GM23338 (cell line): ENCODE data around the gene THAP5. TPM values are rescaled to one million over a fixed set of nuclear protein-coding genes. Genes with fewer than 3 reads are reported as not detected.

Source experiments
- ATAC-seq: fragments of 200-7000 bp; cut with Tn5 transposase; 3 replicates; pipeline ENCODE4 v1.9.1; 2020
- DNase-seq: peaks from one replicate; pipeline ENCODE4 v3.0.0-alpha.2; 2015; ENCODE audit warnings: low spot score
- H2AFZ ChIP-seq: fragments of 200-600 bp; sonication (generic); 2 replicates; pipeline ENCODE4 v1.8.0; 2016; ENCODE audit warnings: antibody characterized with exemption, mild to moderate bottlenecking, moderate library complexity
- H3F3A ChIP-seq: fragments of 200-600 bp; sonication (generic); replicated peaks from 2 replicates; pipeline ENCODE4 v1.8.0; 2017; ENCODE audit warnings: antibody characterized with exemption, mixed run types, low read depth
- H3K27ac ChIP-seq: fragments of 200-600 bp; sonication (generic); 2 replicates; pipeline ENCODE4 v1.6.1; 2016; ENCODE audit warnings: low read depth
- H3K27me3 ChIP-seq: fragments of 200-600 bp; sonication (generic); 2 replicates; pipeline ENCODE4 v1.8.0; 2016; ENCODE audit warnings: mild to moderate bottlenecking, mixed run types, moderate library complexity; ENCODE audit not compliant: insufficient read depth
- H3K36me3 ChIP-seq: fragments of 200-600 bp; sonication (generic); 2 replicates; pipeline ENCODE4 v1.8.0; 2016; ENCODE audit warnings: mild to moderate bottlenecking; ENCODE audit not compliant: insufficient read depth
- H3K4me1 ChIP-seq: fragments of 200-600 bp; sonication (generic); 2 replicates; pipeline ENCODE4 v1.8.0; 2016; ENCODE audit warnings: mild to moderate bottlenecking, moderate library complexity; ENCODE audit not compliant: insufficient read depth
- H3K4me2 ChIP-seq: fragments of 200-600 bp; sonication (generic); 2 replicates; pipeline ENCODE4 v1.7.1; 2017; ENCODE audit warnings: mixed run types
- H3K4me3 ChIP-seq: fragments of 200-600 bp; sonication (generic); 2 replicates; pipeline ENCODE4 v1.6.1; 2016; ENCODE audit warnings: mixed run types
- H3K79me2 ChIP-seq: fragments of 200-600 bp; sonication (generic); replicated peaks from 2 replicates; pipeline ENCODE4 v1.8.0; 2017; ENCODE audit warnings: mild to moderate bottlenecking; ENCODE audit not compliant: insufficient read depth
- H3K9me2 ChIP-seq: fragments of 200-600 bp; sonication (generic); 2 replicates; pipeline ENCODE4 v1.8.0; 2017; ENCODE audit not compliant: insufficient read depth
- H4K20me1 ChIP-seq: fragments of 200-600 bp; sonication (generic); replicated peaks from 2 replicates; pipeline ENCODE4 v1.8.0; 2017; ENCODE audit warnings: mild to moderate bottlenecking; ENCODE audit not compliant: insufficient read depth
- H3K27ac Mint-ChIP-seq: 2 replicates; pipeline ENCODE4 v1.8.0; 2020; ENCODE audit warnings: inconsistent platforms, mild to moderate bottlenecking, moderate library complexity, mixed read lengths
- H3K27me3 Mint-ChIP-seq: 3 replicates; pipeline ENCODE4 v1.8.0; 2022; ENCODE audit warnings: low read depth, mild to moderate bottlenecking, moderate library complexity, mixed read lengths, inconsistent platforms; ENCODE audit not compliant: insufficient read depth, poor library complexity
- H3K36me3 Mint-ChIP-seq: 3 replicates; pipeline ENCODE4 v1.8.0; 2021; ENCODE audit warnings: low read depth, mild to moderate bottlenecking, inconsistent platforms, moderate library complexity, mixed read lengths
- H3K4me1 Mint-ChIP-seq: 3 replicates; pipeline ENCODE4 v1.8.0; 2020; ENCODE audit warnings: mild to moderate bottlenecking, inconsistent platforms, mixed read lengths
- H3K4me3 Mint-ChIP-seq: 3 replicates; pipeline ENCODE4 v1.8.0; 2021; ENCODE audit warnings: moderate library complexity, mild to moderate bottlenecking, inconsistent platforms, mixed read lengths
- H3K9me3 Mint-ChIP-seq: 3 replicates; pipeline ENCODE4 v1.8.0; 2020; ENCODE audit warnings: moderate library complexity, mild to moderate bottlenecking, inconsistent platforms, mixed read lengths
- EZH2 ChIP-seq: fragments of 200-600 bp; sonication (generic); IDR thresholded peaks from one replicate; pipeline ENCODE4 v1.8.0; 2017; ENCODE audit warnings: antibody characterized with exemption, mild to moderate bottlenecking, low read depth; ENCODE audit not compliant: unreplicated experiment
- EZH2phosphoT487 ChIP-seq: fragments of 200-600 bp; sonication (generic); IDR thresholded peaks from one replicate; pipeline ENCODE4 v1.8.1; 2018; ENCODE audit warnings: antibody characterized with exemption; ENCODE audit not compliant: unreplicated experiment
- JUNB ChIP-seq: IDR thresholded peaks from one replicate; pipeline ENCODE4 v1.6.1; 2016; ENCODE audit warnings: antibody characterized with exemption; ENCODE audit not compliant: unreplicated experiment
- POLR2AphosphoS5 ChIP-seq: IDR thresholded peaks from 2 replicates; pipeline ENCODE4 v1.6.1; 2016; ENCODE audit warnings: antibody characterized with exemption, low read depth
- ZNF114 ChIP-seq: fragments of 250-450 bp; sonication (Bioruptor Pico); IDR thresholded peaks from 2 replicates; pipeline ENCODE4 v1.5.0; 2020; ENCODE audit warnings: mild to moderate bottlenecking, moderate library complexity
- ZNF331 ChIP-seq: fragments of 250-450 bp; sonication (Bioruptor Pico); IDR thresholded peaks from 2 replicates; pipeline ENCODE4 v1.5.0; 2020; ENCODE audit warnings: low read depth, mild to moderate bottlenecking, moderate library complexity
- polyA plus RNA-seq: library from polyadenylated mRNA; unstranded; fragments of >200 nt; fragmentation: Nextera tagmentation; extraction: Ambion mirVana; gene quantifications from 2 replicates; pipeline ENCODE4 v1.2.1, GENCODE V29; 2016
- total RNA-seq: library from RNA; depleted of rRNA; stranded (reverse); fragments of >200 nt; shearing (Covaris generic); gene quantifications from 2 replicates; pipeline ENCODE4 v1.2.3, GENCODE V29; 2014
- TF ChIP-seq, protein P1 (sequence below): IDR thresholded peaks from one replicate; pipeline ENCODE4 v1.6.1; 2018; ENCODE audit warnings: antibody characterized with exemption; ENCODE audit not compliant: unreplicated experiment
- TF ChIP-seq, protein P2 (sequence below): fragments of 250-450 bp; sonication (Bioruptor Pico); IDR thresholded peaks from 2 replicates; pipeline ENCODE4 v1.5.0; 2020; ENCODE audit warnings: mild to moderate bottlenecking, moderate library complexity

Gene THAP5
- total and polyA plus RNA-seq, 2 experiments from 2014 or later, result 18.2 to 32.3 TPM

DNA sequence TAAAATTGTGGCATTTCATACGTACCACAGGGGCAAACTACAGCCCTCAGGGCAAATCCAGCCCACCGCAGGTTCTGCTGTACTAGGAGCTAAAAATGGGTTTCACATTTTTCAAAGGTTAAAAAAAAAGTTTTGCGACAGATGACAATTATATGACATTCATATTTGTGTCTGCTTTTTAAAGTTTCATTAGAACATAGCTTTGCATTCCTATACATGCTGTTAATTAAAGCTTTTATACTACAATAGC lies 42.8 kb downstream of the THAP5 start:
- no peaks in the 10 kb centered on the region for H3K27me3 ChIP-seq
- H3K79me2 ChIP-seq, result peaks cover 33% of the 10 kb centered on the region
- no peaks in the 10 kb centered on the region for H3K9me2 ChIP-seq
- H3K36me3 Mint-ChIP-seq, result no peaks in the 10 kb centered on the region
- TF ChIP-seq JUNB, result no peak
- TF ChIP-seq, protein P1, sequence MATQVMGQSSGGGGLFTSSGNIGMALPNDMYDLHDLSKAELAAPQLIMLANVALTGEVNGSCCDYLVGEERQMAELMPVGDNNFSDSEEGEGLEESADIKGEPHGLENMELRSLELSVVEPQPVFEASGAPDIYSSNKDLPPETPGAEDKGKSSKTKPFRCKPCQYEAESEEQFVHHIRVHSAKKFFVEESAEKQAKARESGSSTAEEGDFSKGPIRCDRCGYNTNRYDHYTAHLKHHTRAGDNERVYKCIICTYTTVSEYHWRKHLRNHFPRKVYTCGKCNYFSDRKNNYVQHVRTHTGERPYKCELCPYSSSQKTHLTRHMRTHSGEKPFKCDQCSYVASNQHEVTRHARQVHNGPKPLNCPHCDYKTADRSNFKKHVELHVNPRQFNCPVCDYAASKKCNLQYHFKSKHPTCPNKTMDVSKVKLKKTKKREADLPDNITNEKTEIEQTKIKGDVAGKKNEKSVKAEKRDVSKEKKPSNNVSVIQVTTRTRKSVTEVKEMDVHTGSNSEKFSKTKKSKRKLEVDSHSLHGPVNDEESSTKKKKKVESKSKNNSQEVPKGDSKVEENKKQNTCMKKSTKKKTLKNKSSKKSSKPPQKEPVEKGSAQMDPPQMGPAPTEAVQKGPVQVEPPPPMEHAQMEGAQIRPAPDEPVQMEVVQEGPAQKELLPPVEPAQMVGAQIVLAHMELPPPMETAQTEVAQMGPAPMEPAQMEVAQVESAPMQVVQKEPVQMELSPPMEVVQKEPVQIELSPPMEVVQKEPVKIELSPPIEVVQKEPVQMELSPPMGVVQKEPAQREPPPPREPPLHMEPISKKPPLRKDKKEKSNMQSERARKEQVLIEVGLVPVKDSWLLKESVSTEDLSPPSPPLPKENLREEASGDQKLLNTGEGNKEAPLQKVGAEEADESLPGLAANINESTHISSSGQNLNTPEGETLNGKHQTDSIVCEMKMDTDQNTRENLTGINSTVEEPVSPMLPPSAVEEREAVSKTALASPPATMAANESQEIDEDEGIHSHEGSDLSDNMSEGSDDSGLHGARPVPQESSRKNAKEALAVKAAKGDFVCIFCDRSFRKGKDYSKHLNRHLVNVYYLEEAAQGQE, result no peak
- no peak for TF ChIP-seq POLR2AphosphoS5
- TF ChIP-seq EZH2, result no peak
- TF ChIP-seq, protein P2, sequence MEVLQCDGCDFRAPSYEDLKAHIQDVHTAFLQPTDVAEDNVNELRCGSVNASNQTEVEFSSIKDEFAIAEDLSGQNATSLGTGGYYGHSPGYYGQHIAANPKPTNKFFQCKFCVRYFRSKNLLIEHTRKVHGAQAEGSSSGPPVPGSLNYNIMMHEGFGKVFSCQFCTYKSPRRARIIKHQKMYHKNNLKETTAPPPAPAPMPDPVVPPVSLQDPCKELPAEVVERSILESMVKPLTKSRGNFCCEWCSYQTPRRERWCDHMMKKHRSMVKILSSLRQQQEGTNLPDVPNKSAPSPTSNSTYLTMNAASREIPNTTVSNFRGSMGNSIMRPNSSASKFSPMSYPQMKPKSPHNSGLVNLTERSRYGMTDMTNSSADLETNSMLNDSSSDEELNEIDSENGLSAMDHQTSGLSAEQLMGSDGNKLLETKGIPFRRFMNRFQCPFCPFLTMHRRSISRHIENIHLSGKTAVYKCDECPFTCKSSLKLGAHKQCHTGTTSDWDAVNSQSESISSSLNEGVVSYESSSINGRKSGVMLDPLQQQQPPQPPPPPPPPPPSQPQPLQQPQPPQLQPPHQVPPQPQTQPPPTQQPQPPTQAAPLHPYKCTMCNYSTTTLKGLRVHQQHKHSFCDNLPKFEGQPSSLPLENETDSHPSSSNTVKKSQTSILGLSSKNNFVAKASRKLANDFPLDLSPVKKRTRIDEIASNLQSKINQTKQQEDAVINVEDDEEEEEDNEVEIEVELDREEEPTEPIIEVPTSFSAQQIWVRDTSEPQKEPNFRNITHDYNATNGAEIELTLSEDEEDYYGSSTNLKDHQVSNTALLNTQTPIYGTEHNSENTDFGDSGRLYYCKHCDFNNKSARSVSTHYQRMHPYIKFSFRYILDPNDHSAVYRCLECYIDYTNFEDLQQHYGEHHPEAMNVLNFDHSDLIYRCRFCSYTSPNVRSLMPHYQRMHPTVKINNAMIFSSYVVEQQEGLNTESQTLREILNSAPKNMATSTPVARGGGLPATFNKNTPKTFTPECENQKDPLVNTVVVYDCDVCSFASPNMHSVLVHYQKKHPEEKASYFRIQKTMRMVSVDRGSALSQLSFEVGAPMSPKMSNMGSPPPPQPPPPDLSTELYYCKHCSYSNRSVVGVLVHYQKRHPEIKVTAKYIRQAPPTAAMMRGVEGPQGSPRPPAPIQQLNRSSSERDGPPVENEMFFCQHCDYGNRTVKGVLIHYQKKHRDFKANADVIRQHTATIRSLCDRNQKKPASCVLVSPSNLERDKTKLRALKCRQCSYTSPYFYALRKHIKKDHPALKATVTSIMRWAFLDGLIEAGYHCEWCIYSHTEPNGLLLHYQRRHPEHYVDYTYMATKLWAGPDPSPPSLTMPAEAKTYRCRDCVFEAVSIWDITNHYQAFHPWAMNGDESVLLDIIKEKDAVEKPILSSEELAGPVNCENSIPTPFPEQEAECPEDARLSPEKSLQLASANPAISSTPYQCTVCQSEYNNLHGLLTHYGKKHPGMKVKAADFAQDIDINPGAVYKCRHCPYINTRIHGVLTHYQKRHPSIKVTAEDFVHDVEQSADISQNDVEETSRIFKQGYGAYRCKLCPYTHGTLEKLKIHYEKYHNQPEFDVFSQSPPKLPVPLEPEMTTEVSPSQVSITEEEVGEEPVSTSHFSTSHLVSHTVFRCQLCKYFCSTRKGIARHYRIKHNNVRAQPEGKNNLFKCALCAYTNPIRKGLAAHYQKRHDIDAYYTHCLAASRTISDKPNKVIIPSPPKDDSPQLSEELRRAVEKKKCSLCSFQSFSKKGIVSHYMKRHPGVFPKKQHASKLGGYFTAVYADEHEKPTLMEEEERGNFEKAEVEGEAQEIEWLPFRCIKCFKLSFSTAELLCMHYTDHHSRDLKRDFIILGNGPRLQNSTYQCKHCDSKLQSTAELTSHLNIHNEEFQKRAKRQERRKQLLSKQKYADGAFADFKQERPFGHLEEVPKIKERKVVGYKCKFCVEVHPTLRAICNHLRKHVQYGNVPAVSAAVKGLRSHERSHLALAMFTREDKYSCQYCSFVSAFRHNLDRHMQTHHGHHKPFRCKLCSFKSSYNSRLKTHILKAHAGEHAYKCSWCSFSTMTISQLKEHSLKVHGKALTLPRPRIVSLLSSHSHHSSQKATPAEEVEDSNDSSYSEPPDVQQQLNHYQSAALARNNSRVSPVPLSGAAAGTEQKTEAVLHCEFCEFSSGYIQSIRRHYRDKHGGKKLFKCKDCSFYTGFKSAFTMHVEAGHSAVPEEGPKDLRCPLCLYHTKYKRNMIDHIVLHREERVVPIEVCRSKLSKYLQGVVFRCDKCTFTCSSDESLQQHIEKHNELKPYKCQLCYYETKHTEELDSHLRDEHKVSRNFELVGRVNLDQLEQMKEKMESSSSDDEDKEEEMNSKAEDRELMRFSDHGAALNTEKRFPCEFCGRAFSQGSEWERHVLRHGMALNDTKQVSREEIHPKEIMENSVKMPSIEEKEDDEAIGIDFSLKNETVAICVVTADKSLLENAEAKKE (CRISPR knock-in tag), result no peak
- no peak for TF ChIP-seq ZNF331 (CRISPR knock-in tag)
- TF ChIP-seq EZH2phosphoT487, result no peak
- TF ChIP-seq ZNF114, result no peak
- no peak for ATAC-seq
- H3K27ac Mint-ChIP-seq, result peak overlapping the region; percentile 97
- H3K4me1 Mint-ChIP-seq, result peaks cover 34% of the 10 kb centered on the region
- H3K27ac ChIP-seq, result peak overlapping the region; percentile 92
- no peaks in the 10 kb centered on the region for H4K20me1 ChIP-seq
- peaks cover 8% of the 10 kb centered on the region; the same call in 1 of the 2 replicates for H3F3A ChIP-seq
- H3K4me2 ChIP-seq, result peak overlapping the region; percentile 95
- H3K27me3 Mint-ChIP-seq, result peaks cover 4% of the 10 kb centered on the region
- no peaks in the 10 kb centered on the region for H3K9me3 Mint-ChIP-seq
- peak overlapping the region; percentile 68 for H3K4me3 ChIP-seq
- no peak for DNase-seq
- H3K36me3 ChIP-seq, result no peaks in the 10 kb centered on the region
- H3K4me3 Mint-ChIP-seq, result peak overlapping the region; percentile 87
- H2AFZ ChIP-seq, result peak overlapping the region; percentile 86
- H3K4me1 ChIP-seq, result peaks cover 41% of the 10 kb centered on the region
